Stomach (tissue), 9 donors: ENCODE results near the gene TPST2. TPM values are rescaled to one million over a fixed set of nuclear protein-coding genes. Genes with fewer than 3 reads are reported as not detected.
"Not testable (repeated sequence)": the region's sequence is repeated elsewhere in the genome, so short reads cannot be mapped to it uniquely, and the experiment has no call there.

Experiments used
- DNase-seq, 2 donors: peaks; one replicate each; pipeline versions ENCODE4 v3.0.0 to v3.0.0-alpha.2; 2013 to 2019
- H3K27ac ChIP-seq, 5 donors: fragments of 200-600 bp in 4 of 5; sonication (generic) in 4 of 5; one replicate each; pipeline ENCODE4 v1.5.1; 2013 to 2019; ENCODE audit warnings: mild to moderate bottlenecking in 1 of 5, moderate library complexity in 1 of 5
- H3K27me3 ChIP-seq, 3 donors: fragments of 200-600 bp; sonication (generic); one replicate each; pipeline ENCODE4 v1.5.1; 2017 to 2019; ENCODE audit warnings: mixed run types in 1 of 3
- H3K36me3 ChIP-seq, 4 donors: fragments of 200-600 bp; sonication (generic); 1 replicate in 3 of 4; 2 replicates in 1 of 4; pipeline ENCODE4 v1.5.1; 2016 to 2019
- H3K4me1 ChIP-seq, 4 donors: fragments of 200-600 bp; sonication (generic); one replicate each; pipeline ENCODE4 v1.5.1; 2016 to 2019
- H3K4me3 ChIP-seq, 4 donors: fragments of 200-600 bp; sonication (generic) in 3 of 4; one replicate each; pipeline ENCODE4 v1.5.1; 2016 to 2019; ENCODE audit warnings: mild to moderate bottlenecking in 1 of 4
- H3K9me3 ChIP-seq, 4 donors: fragments of 200-600 bp; sonication (generic); one replicate each; pipeline ENCODE4 v1.5.1; 2016 to 2019
- CTCF ChIP-seq, 7 experiments: fragments of 450-650 bp in 4 of 7; fragments of 200-600 bp in 3 of 7; sonication (generic) in 3 of 7; IDR thresholded peaks; one replicate each; pipeline ENCODE4 v1.5.1; 2016 to 2019; ENCODE audit warnings: antibody characterized with exemption in 7 of 7, control low read depth in 2 of 7, mild to moderate bottlenecking in 1 of 7
- EP300 ChIP-seq: sonication (generic); formaldehyde crosslinking; IDR thresholded peaks from one replicate; pipeline ENCODE4 v1.6.1; 2017; ENCODE audit warnings: antibody characterized with exemption
- POLR2A ChIP-seq, 4 donors: fragments of 450-650 bp; IDR thresholded peaks; one replicate each; pipeline ENCODE4 v1.6.1; 2016; ENCODE audit warnings: antibody characterized with exemption in 4 of 4, control low read depth in 2 of 4, mild to moderate bottlenecking in 1 of 4, moderate library complexity in 1 of 4
- POLR2AphosphoS5 ChIP-seq, 3 donors: sonication (generic); formaldehyde crosslinking; IDR thresholded peaks; one replicate each; pipeline ENCODE4 v1.6.1; 2016; ENCODE audit warnings: antibody characterized with exemption in 3 of 3
- WGBS, 5 donors: extraction: QIAGEN DNeasy Blood & Tissue Kit in 3 of 5; methylation state at CpG; one replicate each; pipeline versions ENCODE4 v1.1.5 to v1.1.7; 2013 to 2018; 5-methylcytosine and 5-hydroxymethylcytosine counted together
- intact Hi-C: fragments of 100-400 bp; cut with DNase I; formaldehyde crosslinking; loops from one replicate; pipeline ENCODE4 v1.15.1; 2023; ENCODE audit warnings: low total_unique reads
- polyA plus RNA-seq, 3 donors: library from polyadenylated mRNA; stranded (reverse); fragments of 200-250 nt; gene quantifications; one replicate each; pipeline ENCODE4 v1.2.3, GENCODE V29; 2013
- total RNA-seq, 5 donors: library from RNA; depleted of rRNA; stranded (reverse); fragments of >200 nt; gene quantifications; one replicate each; pipeline versions ENCODE4 v1.1.0 to v1.2.3, GENCODE V29; 2014 to 2016
- donor health status: healthy with polysubstance abuse.
- donor health status: Bipolar disorder and iron deficiency.
- donor health status: healthy.

TPST2 gene
- total and polyA plus RNA-seq, 8 donors: 5.3 to 88.3 (median 10.4) TPM

- Histone ChIP-seq H3K27ac (no peak overlapping the region), H3K36me3 (peaks cover 16 to 62% (median 56%) of the 10 kb centered on the region in 4 donors), H3K9me3 (no peaks in the 10 kb centered on the region), H3K4me3 (no peak overlapping the region), H3K4me1 (no peaks in the 10 kb centered on the region), H3K27me3 (no peaks in the 10 kb centered on the region)
- WGBS, 5 donors: 56 to 71% (median 62%) methylated on average over 13 of the region's 13 CpGs
- intact Hi-C loops: no loop called here
- peak in 1 of 2 donors; percentile 31 for DNase-seq
- TF ChIP-seq POLR2A (IDR thresholded peaks at IDR 0.05) (no peak), POLR2AphosphoS5 (IDR thresholded peaks at IDR 0.05) (no peak), CTCF (IDR thresholded peaks at IDR 0.05) (no peak), EP300 (no peak)
Observed at GRCh38 chr22:26534874-26535602, 54.9 kb downstream of the TPST2 start.

GRCh38 chr22:26534171-26534855 is 55.6 kb downstream of the TPST2 start:
- Histone ChIP-seq H3K4me3 (no peak overlapping the region), H3K9me3 (no peaks in the 10 kb centered on the region), H3K27me3 (no peaks in the 10 kb centered on the region), H3K4me1 (no peaks in the 10 kb centered on the region), H3K36me3 (peaks cover 16 to 62% (median 56%) of the 10 kb centered on the region in 4 donors), H3K27ac (peak overlapping the region in 1 of 5 donors; percentile 31)
- WGBS, 5 donors: 70 to 84% (median 75%) methylated on average over 7 of the region's 7 CpGs
- DNase-seq: no peak
- TF ChIP-seq POLR2A (IDR thresholded peaks at IDR 0.05) (no peak), EP300 (no peak), POLR2AphosphoS5 (IDR thresholded peaks at IDR 0.05) (no peak), CTCF (IDR thresholded peaks at IDR 0.05) (no peak)
- intact Hi-C loops: no loop called here

- H3K36me3 ChIP-seq: peaks cover 23 to 81% (median 74%) of the 10 kb centered on the region in 4 donors
- H3K4me3 ChIP-seq: no peak overlapping the region
- TF ChIP-seq POLR2A (IDR thresholded peaks at IDR 0.05): no peak
- TF ChIP-seq POLR2AphosphoS5 (IDR thresholded peaks at IDR 0.05): no peak
- TF ChIP-seq CTCF (IDR thresholded peaks at IDR 0.05): no peak
- TF ChIP-seq EP300: no peak
- H3K27ac ChIP-seq: no peak overlapping the region
- no peaks in the 10 kb centered on the region for H3K27me3 ChIP-seq
- no peaks in the 10 kb centered on the region for H3K9me3 ChIP-seq
- no peak for DNase-seq
- no peaks in the 10 kb centered on the region for H3K4me1 ChIP-seq
- intact Hi-C loops: no loop called here
- WGBS, 5 donors: 61 to 74% (median 64%) methylated on average over 2 of the region's 2 CpGs
Observed at GRCh38 chr22:26529345-26529744, 60.6 kb downstream of the TPST2 start.

GRCh38 chr22:26528518-26528917 is 61.4 kb downstream of the TPST2 start:
- H3K36me3 ChIP-seq: peaks cover 26 to 81% (median 74%) of the 10 kb centered on the region in 4 donors
- DNase-seq, intact Hi-C loops, H3K27ac ChIP-seq, H3K27me3 ChIP-seq, H3K4me3 ChIP-seq, H3K4me1 ChIP-seq, H3K9me3 ChIP-seq: not testable (repeated sequence)
- WGBS, 5 donors: 79 to 86% (median 82%) methylated on average over 9 of the region's 9 CpGs
